8988T (cell line): ENCODE results near the gene ELK1.
"Not testable (repeated sequence)": the region's sequence is repeated elsewhere in the genome, so short reads cannot be mapped to it uniquely, and the experiment has no call there.

ENCODE experiments used
- DNase-seq: peaks from one replicate; pipeline ENCODE4 v3.0.0; 2011

ELK1 gene

GRCh38 chrX:47610511-47610910 is 39.9 kb downstream of the ELK1 start:
- DNase-seq: no peak

- no peak for DNase-seq
These were observed 42.1 kb downstream of the ELK1 start for GRCh38 chrX:47608130-47608810.

- no peak for DNase-seq
These were observed 43.3 kb downstream of the ELK1 start for GRCh38 chrX:47607091-47607490.

- no peak for DNase-seq
These were observed 45.3 kb downstream of the ELK1 start for GRCh38 chrX:47605024-47605423.

- not testable (repeated sequence) for DNase-seq
These were observed 47.2 kb downstream of the ELK1 start for GRCh38 chrX:47603125-47603524.

- DNase-seq: no peak
These were observed 53.1 kb downstream of the ELK1 start for GRCh38 chrX:47597222-47597621.

- no peak for DNase-seq
These were observed 54.1 kb downstream of the ELK1 start for GRCh38 chrX:47596256-47596655.

GRCh38 chrX:47595716-47596251 is 54.6 kb downstream of the ELK1 start:
- no peak for DNase-seq

GRCh38 chrX:47593522-47593921 is 56.8 kb downstream of the ELK1 start:
- no peak for DNase-seq

GRCh38 chrX:47590984-47591383 is 59.4 kb downstream of the ELK1 start:
- no peak for DNase-seq

GRCh38 chrX:47587906-47588735 is 62.2 kb downstream of the ELK1 start:
- no peak for DNase-seq

- DNase-seq: no peak
These were observed 63.1 kb downstream of the ELK1 start for GRCh38 chrX:47587091-47587891.

GRCh38 chrX:47586043-47586787 is 64.1 kb downstream of the ELK1 start:
- no peak for DNase-seq
